GM21390 (cell line): ENCODE results near the gene SLC25A45.
A peak's percentile ranks its signal among the peaks of the same experiment; 100 is the strongest.
"Not testable (repeated sequence)": the region's sequence is repeated elsewhere in the genome, so short reads cannot be mapped to it uniquely, and the experiment has no call there.

ENCODE experiments used
- ATAC-seq: cut with Tn5 transposase; IDR thresholded peaks from one replicate; pipeline ENCODE4 v1.9.1; 2021; ENCODE audit not compliant: unreplicated experiment

The SLC25A45 gene

GRCh38 chr11:65421794-65422632, 39.6 kb upstream of the SLC25A45 start:
- ATAC-seq: peak; percentile 26

GRCh38 chr11:65420979-65421793, 38.7 kb upstream of the SLC25A45 start:
- no peak for ATAC-seq

GRCh38 chr11:65420506-65420905, 38.1 kb upstream of the SLC25A45 start:
- ATAC-seq: no peak

- ATAC-seq: no peak
Observed at GRCh38 chr11:65419772-65420481, 37.5 kb upstream of the SLC25A45 start.

- ATAC-seq: no peak
Observed at GRCh38 chr11:65419460-65419771, 37.0 kb upstream of the SLC25A45 start.

- ATAC-seq: peak; percentile 26
Observed at GRCh38 chr11:65418681-65419459, 36.4 kb upstream of the SLC25A45 start.

- ATAC-seq: no peak
Observed at GRCh38 chr11:65418431-65418680, 35.9 kb upstream of the SLC25A45 start.

GRCh38 chr11:65417702-65418430, 35.4 kb upstream of the SLC25A45 start:
- no peak for ATAC-seq

GRCh38 chr11:65416841-65417701, 34.6 kb upstream of the SLC25A45 start:
- no peak for ATAC-seq

GRCh38 chr11:65416341-65416824, 33.9 kb upstream of the SLC25A45 start:
- no peak for ATAC-seq

GRCh38 chr11:65415499-65416340, 33.3 kb upstream of the SLC25A45 start:
- ATAC-seq: no peak

GRCh38 chr11:65414776-65415498, 32.5 kb upstream of the SLC25A45 start:
- no peak for ATAC-seq

- ATAC-seq: not testable (repeated sequence)
Observed at GRCh38 chr11:65413077-65413664, 30.7 kb upstream of the SLC25A45 start.

GRCh38 chr11:65412271-65413076, 30.0 kb upstream of the SLC25A45 start:
- no peak for ATAC-seq

GRCh38 chr11:65411681-65412070, 29.2 kb upstream of the SLC25A45 start:
- ATAC-seq: no peak

- ATAC-seq: no peak
Observed at GRCh38 chr11:65410936-65411680, 28.7 kb upstream of the SLC25A45 start.
